HL-60/S4 treated with retinoic acid at 250 ng/mL for 4 days and 3 days (cell line): Measurements from ENCODE around the gene PITPNM1.

ENCODE experiments used
- in situ Hi-C: fragments of 300-500 bp; cut with MboI; formaldehyde crosslinking; loops from 2 replicates; pipeline ENCODE4 v1.7.0; 2022; ENCODE audit warnings: low sequenced_read_pairs

Gene PITPNM1

GRCh38 chr11:67445515-67445914 lies 59.6 kb downstream of the PITPNM1 start:
- in situ Hi-C loops, result no loop called here

- in situ Hi-C loops, result no loop called here
Measured at GRCh38 chr11:67442504-67443404, 62.4 kb downstream of the PITPNM1 start.
